ENCODE data around the gene GTF2F2.

DNA sequence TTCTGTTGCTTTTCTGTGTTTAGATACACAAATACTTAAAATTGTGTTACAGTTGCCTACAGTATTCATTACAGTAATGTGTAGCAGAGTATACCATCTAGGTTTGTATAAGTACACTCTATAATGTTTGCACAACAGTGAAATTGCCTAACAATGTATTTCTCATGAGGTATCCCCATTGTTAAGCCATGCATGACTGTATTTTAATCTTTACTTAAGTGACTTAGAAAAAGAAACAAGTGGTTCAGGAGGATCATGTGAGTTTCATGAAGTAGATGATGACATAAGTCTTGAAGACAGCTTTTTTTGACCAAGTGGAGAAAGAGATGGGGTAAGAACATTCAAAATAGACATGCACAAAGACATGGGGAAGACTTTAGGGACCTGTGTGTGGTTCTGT is 88.9 kb downstream of the GTF2F2 start:
- TF ChIP-seq POLR2A (IDR thresholded peaks at IDR 0.05): no peak
- no peak for TF ChIP-seq POLR2AphosphoS5 (IDR thresholded peaks at IDR 0.05)
- TF ChIP-seq, protein P1, sequence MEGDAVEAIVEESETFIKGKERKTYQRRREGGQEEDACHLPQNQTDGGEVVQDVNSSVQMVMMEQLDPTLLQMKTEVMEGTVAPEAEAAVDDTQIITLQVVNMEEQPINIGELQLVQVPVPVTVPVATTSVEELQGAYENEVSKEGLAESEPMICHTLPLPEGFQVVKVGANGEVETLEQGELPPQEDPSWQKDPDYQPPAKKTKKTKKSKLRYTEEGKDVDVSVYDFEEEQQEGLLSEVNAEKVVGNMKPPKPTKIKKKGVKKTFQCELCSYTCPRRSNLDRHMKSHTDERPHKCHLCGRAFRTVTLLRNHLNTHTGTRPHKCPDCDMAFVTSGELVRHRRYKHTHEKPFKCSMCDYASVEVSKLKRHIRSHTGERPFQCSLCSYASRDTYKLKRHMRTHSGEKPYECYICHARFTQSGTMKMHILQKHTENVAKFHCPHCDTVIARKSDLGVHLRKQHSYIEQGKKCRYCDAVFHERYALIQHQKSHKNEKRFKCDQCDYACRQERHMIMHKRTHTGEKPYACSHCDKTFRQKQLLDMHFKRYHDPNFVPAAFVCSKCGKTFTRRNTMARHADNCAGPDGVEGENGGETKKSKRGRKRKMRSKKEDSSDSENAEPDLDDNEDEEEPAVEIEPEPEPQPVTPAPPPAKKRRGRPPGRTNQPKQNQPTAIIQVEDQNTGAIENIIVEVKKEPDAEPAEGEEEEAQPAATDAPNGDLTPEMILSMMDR (IDR thresholded peaks at IDR 0.05 in 8 of 11, conservative IDR thresholded peaks at IDR 0.05 in 3 of 11): no peak

All from spleen (tissue), 7 donors.